Thymus (tissue), 11 donors: ENCODE measurements around the gene SMC5. TPM values are rescaled to one million over a fixed set of nuclear protein-coding genes. Genes with fewer than 3 reads are reported as not detected.

Source experiments
- DNase-seq, 9 donors: peaks; one replicate each; pipeline ENCODE4 v3.0.0-alpha.2; 2013; ENCODE audit warnings: low spot score in 9 of 9, low read depth in 6 of 9, missing footprints in 1 of 9
- H3K27ac ChIP-seq, 2 donors: one replicate each; pipeline ENCODE4 v1.5.1; 2013; ENCODE audit warnings: control low read depth in 1 of 2, low read depth in 1 of 2, low read length in 1 of 2, mild to moderate bottlenecking in 1 of 2, moderate library complexity in 1 of 2
- H3K27me3 ChIP-seq, 2 donors: one replicate each; pipeline ENCODE4 v1.5.1; 2013; ENCODE audit warnings: low read length in 1 of 2; ENCODE audit not compliant: control insufficient read depth in 2 of 2, insufficient read depth in 1 of 2
- H3K36me3 ChIP-seq, 2 donors: one replicate each; pipeline ENCODE4 v1.5.1; 2013; ENCODE audit warnings: low read length in 1 of 2, mild to moderate bottlenecking in 1 of 2, moderate library complexity in 1 of 2; ENCODE audit not compliant: control insufficient read depth in 2 of 2, insufficient read depth in 2 of 2
- H3K4me1 ChIP-seq, 2 donors: one replicate each; pipeline ENCODE4 v1.5.1; 2013; ENCODE audit warnings: low read length in 2 of 2; ENCODE audit not compliant: control insufficient read depth in 2 of 2, insufficient read depth in 2 of 2
- H3K4me3 ChIP-seq, 2 donors: one replicate each; pipeline ENCODE4 v1.5.1; 2013; ENCODE audit warnings: low read length in 2 of 2, control low read depth in 1 of 2, mild to moderate bottlenecking in 1 of 2
- H3K9me3 ChIP-seq, 2 donors: one replicate each; pipeline ENCODE4 v1.5.1; 2013; ENCODE audit warnings: low read length in 1 of 2, mild to moderate bottlenecking in 1 of 2; ENCODE audit not compliant: control insufficient read depth in 2 of 2, insufficient read depth in 1 of 2
- WGBS: extraction: QIAGEN DNeasy Blood & Tissue Kit; methylation state at CpG from one replicate; pipeline ENCODE4 v1.1.7; 2013; 5-methylcytosine and 5-hydroxymethylcytosine counted together
- polyA plus RNA-seq: library from polyadenylated mRNA; stranded (reverse); fragments of 200-250 nt; gene quantifications from one replicate; pipeline ENCODE4 v1.2.3, GENCODE V29; 2013
- total RNA-seq: library from RNA; stranded (reverse); fragments of 120-200 nt; gene quantifications from one replicate; pipeline ENCODE4 v1.2.4, GENCODE V29; 2013
- donor health status: healthy.

Gene SMC5
- total and polyA plus RNA-seq, 2 donors = 17.8 to 25.1 TPM

DNA sequence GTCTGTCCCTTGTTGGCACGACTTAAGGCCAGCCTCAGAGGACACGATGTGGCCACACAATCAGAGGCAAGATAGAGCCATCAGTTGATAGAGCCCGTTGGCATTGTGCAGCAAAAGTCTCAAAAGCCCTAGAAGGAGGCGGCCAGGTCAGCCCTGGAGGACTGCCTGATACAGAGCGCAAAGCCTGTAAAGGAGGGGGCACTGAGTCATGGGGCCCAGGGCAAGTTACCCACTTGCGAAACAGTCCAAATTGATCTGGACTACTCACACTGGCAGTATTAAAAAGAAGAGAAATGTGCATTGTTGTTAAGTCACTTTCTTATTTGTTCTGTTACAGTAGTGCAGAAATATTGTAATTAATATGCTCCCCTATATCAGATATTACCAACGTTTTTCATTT is 104.2 kb downstream of the SMC5 start:
- H3K4me1 ChIP-seq = no peaks in the 10 kb centered on the region
- WGBS = 96% methylated on average over 7 of the region's 7 CpGs
- no peak overlapping the region for H3K4me3 ChIP-seq
- no peak for DNase-seq
- no peak overlapping the region for H3K27ac ChIP-seq
- H3K36me3 ChIP-seq = peaks cover 0 to under 1% of the 10 kb centered on the region in 2 donors
- no peaks in the 10 kb centered on the region for H3K9me3 ChIP-seq
- H3K27me3 ChIP-seq = no peaks in the 10 kb centered on the region

GRCh38 chr9:70363760-70364159 is 105.0 kb downstream of the SMC5 start:
- 98% methylated on average over 7 of the region's 7 CpGs for WGBS

GRCh38 chr9:70367305-70367930 is 108.6 kb downstream of the SMC5 start:
- no peak overlapping the region for H3K4me3 ChIP-seq
- no peaks in the 10 kb centered on the region for H3K36me3 ChIP-seq
- 89% methylated on average over 6 of the region's 6 CpGs for WGBS
- H3K9me3 ChIP-seq = no peaks in the 10 kb centered on the region
- no peaks in the 10 kb centered on the region for H3K4me1 ChIP-seq
- DNase-seq = no peak
- H3K27me3 ChIP-seq = no peaks in the 10 kb centered on the region
- H3K27ac ChIP-seq = no peak overlapping the region

More at GRCh38 chr9:70363760-70364159, 105.0 kb downstream of the SMC5 start:
- no peak overlapping the region for H3K27ac ChIP-seq
- DNase-seq = no peak
- H3K36me3 ChIP-seq = no peaks in the 10 kb centered on the region
- H3K4me3 ChIP-seq = no peak overlapping the region
- H3K27me3 ChIP-seq = no peaks in the 10 kb centered on the region
- H3K9me3 ChIP-seq = no peaks in the 10 kb centered on the region
- H3K4me1 ChIP-seq = no peaks in the 10 kb centered on the region

DNA sequence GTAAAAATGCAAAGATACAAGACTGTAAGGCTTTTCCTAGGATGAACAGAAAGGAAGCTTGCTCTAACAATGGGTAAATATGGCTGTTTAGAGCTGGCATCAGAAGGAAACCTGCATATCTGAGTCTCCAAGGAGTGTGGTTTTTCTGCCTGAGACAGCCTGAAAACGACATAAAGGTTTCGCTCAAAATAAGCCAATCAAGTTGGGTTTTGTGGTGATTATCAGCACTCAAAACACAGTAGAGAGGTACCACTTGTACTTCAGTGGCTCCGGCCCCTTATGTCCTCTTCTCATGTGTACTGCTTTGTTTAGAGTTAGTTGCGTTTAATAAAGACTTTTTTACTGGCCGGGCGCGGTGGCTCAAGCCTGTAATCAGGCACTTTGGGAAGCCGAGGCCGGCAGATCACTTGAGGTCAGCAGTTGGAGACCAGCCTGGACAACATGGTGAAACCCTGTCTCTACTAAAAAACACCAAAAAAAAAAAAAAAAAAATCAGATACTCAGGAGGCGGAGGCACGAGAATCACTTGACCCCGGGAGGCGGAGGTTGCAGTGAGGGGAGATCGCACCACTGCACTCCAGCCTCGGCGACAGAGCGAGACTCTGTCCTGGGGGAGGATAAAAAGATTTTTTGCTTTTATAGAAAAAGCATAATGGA is 116.3 kb downstream of the SMC5 start:
- Histone ChIP-seq H3K36me3 (no peaks in the 10 kb centered on the region), H3K9me3 (no peaks in the 10 kb centered on the region), H3K4me3 (no peak overlapping the region), H3K27me3 (no peaks in the 10 kb centered on the region), H3K4me1 (no peaks in the 10 kb centered on the region), H3K27ac (no peak overlapping the region)
- no peak for DNase-seq
- 93% methylated on average over 17 of the region's 17 CpGs for WGBS

- no peak overlapping the region for H3K27ac ChIP-seq
- 98% methylated on average over 6 of the region's 6 CpGs for WGBS
- peaks cover 0 to 3% of the 10 kb centered on the region in 2 donors for H3K27me3 ChIP-seq
- no peaks in the 10 kb centered on the region for H3K9me3 ChIP-seq
- DNase-seq = no peak
- H3K4me3 ChIP-seq = no peak overlapping the region
- H3K36me3 ChIP-seq = no peaks in the 10 kb centered on the region
- H3K4me1 ChIP-seq = no peaks in the 10 kb centered on the region
These were observed 123.4 kb downstream of the SMC5 start for GRCh38 chr9:70382046-70382708.

DNA sequence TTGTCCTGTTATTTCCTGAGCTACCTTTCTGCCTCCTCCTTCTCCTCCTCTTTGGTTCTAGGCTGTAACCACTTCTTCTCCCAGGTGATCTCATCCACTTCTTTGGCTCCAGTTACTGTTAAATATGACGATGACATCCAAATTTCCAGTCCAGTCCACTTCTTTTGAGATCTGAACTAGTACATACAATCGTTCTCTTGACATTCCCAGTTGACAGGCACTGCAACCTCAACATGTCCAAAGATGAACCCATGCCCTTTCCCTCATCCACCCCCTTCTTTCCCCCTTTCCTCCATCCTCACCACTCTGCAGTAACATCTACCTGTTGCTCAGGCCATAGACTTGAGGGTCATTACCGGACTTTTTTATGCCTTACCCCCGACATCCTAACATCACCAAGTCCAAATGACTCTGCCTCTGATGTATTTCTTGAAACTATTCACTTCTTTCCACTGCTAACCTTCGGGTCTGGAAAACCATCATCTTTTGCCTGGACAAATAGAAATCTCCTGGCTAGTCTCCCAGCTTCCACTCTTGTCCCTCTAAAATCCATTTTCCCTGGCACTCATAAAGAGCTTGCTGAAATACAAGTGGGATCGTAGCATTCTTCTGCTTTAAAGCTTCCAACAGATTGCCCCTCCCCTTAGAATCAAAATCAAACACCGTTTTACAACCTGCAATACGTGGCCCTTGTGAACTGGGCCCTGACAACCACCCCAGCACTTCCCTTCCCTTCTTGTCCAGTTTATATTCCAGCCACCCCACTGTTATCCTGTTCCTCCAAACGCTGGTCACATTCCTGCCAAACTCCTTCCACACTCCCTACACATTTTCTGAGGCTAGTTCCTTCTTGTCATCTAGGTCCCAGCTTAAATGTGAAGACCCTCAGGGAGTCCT is 124.2 kb downstream of the SMC5 start:
- DNase-seq = no peak
- Histone ChIP-seq H3K9me3 (no peaks in the 10 kb centered on the region), H3K4me3 (no peak overlapping the region), H3K4me1 (no peaks in the 10 kb centered on the region), H3K36me3 (no peaks in the 10 kb centered on the region), H3K27me3 (peaks cover 0 to 3% of the 10 kb centered on the region in 2 donors), H3K27ac (no peak overlapping the region)
- 91% methylated on average over 9 of the region's 9 CpGs for WGBS

DNA sequence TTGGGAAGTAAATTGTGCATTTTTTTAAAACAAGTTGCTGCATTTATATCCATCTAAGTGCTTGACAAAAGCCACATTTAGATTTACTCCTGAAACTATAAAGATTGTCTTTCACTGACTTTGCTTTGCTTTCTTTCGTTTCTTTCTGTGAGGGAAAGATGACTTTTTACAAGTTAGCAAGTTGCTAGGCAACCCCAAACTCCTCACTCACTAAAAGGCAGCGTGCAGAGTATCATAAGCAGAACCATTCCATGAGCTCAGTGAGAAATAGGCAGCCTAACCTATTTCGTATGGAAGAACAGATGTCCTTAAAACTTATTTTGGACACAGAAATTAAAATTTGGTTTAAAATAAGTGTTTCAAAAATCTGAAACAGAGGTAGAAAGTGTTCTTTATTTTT is 126.6 kb downstream of the SMC5 start:
- 92% methylated on average over 3 of the region's 3 CpGs for WGBS
- H3K36me3 ChIP-seq = no peaks in the 10 kb centered on the region
- H3K27me3 ChIP-seq = peaks cover 0 to 3% of the 10 kb centered on the region in 2 donors
- H3K27ac ChIP-seq = no peak overlapping the region
- H3K9me3 ChIP-seq = no peaks in the 10 kb centered on the region
- no peak overlapping the region for H3K4me3 ChIP-seq
- DNase-seq = no peak
- no peaks in the 10 kb centered on the region for H3K4me1 ChIP-seq

DNA sequence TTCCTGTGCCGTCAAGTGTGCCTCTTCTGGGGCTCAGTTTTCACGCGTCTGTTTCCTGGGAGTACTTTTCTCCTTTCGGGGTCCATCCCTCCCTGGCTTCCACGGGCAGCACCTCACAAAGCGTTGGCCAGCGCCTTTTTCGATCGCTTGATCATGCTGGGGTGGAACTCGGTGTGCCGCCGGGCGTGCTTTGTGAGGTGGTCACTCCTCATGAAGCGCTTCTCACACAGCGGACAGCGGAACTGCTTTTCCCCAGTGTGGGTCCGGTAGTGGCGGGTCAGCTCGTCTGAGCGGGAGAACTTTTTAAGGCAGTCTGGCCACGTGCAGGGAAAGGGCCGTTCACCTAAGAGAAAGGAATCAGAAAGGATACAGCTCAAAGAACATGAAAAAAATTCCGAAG is 128.9 kb downstream of the SMC5 start:
- H3K4me3 ChIP-seq = no peak overlapping the region
- no peak overlapping the region for H3K27ac ChIP-seq
- peaks cover 0 to 3% of the 10 kb centered on the region in 2 donors for H3K27me3 ChIP-seq
- H3K4me1 ChIP-seq = no peaks in the 10 kb centered on the region
- no peaks in the 10 kb centered on the region for H3K9me3 ChIP-seq
- H3K36me3 ChIP-seq = no peaks in the 10 kb centered on the region
- no peak for DNase-seq
- 98% methylated on average over 23 of the region's 23 CpGs for WGBS
